ENCODE results near the gene IMMP2L.

DNA sequence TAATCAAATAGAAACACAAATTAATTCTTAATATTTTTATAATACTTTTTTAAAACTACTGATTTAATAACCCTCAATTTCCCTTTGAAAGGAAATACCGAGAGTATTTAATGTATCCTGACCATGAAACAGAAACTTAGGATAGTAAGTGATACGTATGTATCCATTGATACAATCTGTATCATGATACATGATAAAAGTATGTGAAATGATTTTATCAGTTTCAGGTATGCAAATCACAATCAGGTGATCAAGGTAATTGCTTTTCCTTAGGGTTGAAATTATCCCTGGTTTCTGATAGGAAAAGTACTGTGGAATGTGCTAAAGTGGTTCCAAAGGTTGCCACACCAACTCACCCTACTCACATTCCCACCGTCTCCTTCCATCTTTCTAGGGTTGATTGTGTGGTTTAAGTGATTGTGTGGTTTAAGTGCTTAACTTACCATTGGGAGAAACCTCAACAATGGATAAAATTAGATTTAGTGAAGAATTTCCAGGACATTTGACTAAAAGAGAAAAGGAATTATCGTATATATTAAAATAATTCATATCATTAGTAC is 333.0 kb downstream of the IMMP2L start:
- TF ChIP-seq, protein P1, sequence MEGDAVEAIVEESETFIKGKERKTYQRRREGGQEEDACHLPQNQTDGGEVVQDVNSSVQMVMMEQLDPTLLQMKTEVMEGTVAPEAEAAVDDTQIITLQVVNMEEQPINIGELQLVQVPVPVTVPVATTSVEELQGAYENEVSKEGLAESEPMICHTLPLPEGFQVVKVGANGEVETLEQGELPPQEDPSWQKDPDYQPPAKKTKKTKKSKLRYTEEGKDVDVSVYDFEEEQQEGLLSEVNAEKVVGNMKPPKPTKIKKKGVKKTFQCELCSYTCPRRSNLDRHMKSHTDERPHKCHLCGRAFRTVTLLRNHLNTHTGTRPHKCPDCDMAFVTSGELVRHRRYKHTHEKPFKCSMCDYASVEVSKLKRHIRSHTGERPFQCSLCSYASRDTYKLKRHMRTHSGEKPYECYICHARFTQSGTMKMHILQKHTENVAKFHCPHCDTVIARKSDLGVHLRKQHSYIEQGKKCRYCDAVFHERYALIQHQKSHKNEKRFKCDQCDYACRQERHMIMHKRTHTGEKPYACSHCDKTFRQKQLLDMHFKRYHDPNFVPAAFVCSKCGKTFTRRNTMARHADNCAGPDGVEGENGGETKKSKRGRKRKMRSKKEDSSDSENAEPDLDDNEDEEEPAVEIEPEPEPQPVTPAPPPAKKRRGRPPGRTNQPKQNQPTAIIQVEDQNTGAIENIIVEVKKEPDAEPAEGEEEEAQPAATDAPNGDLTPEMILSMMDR (IDR thresholded peaks at IDR 0.05): no peak
- TF ChIP-seq EZH2phosphoT487 (IDR thresholded peaks at IDR 0.05): no peak
